Activated CD4-positive, alpha-beta memory T cell treated with anti-CD3 and anti-CD28 coated beads for 36 hours (primary cell): Measurements from ENCODE around the gene GAS6. TPM values are rescaled to one million over a fixed set of nuclear protein-coding genes. Genes with fewer than 3 reads are reported as not detected.
"Not testable (repeated sequence)": the region's sequence is repeated elsewhere in the genome, so short reads cannot be mapped to it uniquely, and the experiment has no call there.

Experiments
- CTCF ChIA-PET: fragments of 350-600 bp; sonication (Branson Sonifier 250); formaldehyde crosslinking; loops from one replicate; lab custom pipeline; 2021; ENCODE audit warnings: antibody characterized with exemption, inconsistent platforms; lab: Charles Lee
- POLR2A ChIA-PET: fragments of 350-600 bp; sonication (Branson Sonifier 250); formaldehyde crosslinking; loops from one replicate; lab custom pipeline; 2021; ENCODE audit warnings: antibody characterized with exemption; lab: Charles Lee
- DNase-seq: peaks from one replicate; pipeline ENCODE4 v3.0.0-alpha.2; 2020
- H3K27ac Mint-ChIP-seq: one replicate; pipeline ENCODE4 v1.8.0; 2021; ENCODE audit warnings: mixed read lengths
- H3K27me3 Mint-ChIP-seq: one replicate; pipeline ENCODE4 v1.8.0; 2021; ENCODE audit warnings: mixed read lengths
- H3K36me3 Mint-ChIP-seq: one replicate; pipeline ENCODE4 v1.8.0; 2021; ENCODE audit warnings: mixed read lengths
- H3K4me1 Mint-ChIP-seq: one replicate; pipeline ENCODE4 v1.8.0; 2021; ENCODE audit warnings: low read depth, mixed read lengths
- H3K4me3 Mint-ChIP-seq: one replicate; pipeline ENCODE4 v1.8.0; 2021; ENCODE audit warnings: mild to moderate bottlenecking, mixed read lengths
- H3K9me3 Mint-ChIP-seq: one replicate; pipeline ENCODE4 v1.8.0; 2021; ENCODE audit warnings: mixed read lengths
- intact Hi-C: fragments of 100-400 bp; cut with micrococcal nuclease; formaldehyde crosslinking; loops from one replicate; pipeline ENCODE4 v1.15.1; 2023
- total RNA-seq, 2 experiments: library from RNA; stranded (reverse); gene quantifications; one replicate each; pipeline ENCODE4 v1.2.3, GENCODE V29; 2021

Gene GAS6
- total RNA-seq, 2 experiments from 2014 or later, result 1.5 TPM

GRCh38 chr13:113796964-113797676 lies 66.8 kb downstream of the GAS6 start:
- Mint-ChIP-seq H3K9me3 (no peaks in the 10 kb centered on the region), H3K36me3 (no peaks in the 10 kb centered on the region), H3K4me1 (no peaks in the 10 kb centered on the region), H3K27ac (no peak overlapping the region), H3K27me3 (no peaks in the 10 kb centered on the region), H3K4me3 (no peak overlapping the region)
- DNase-seq, result no peak
- ChIA-PET POLR2A (no interaction called here), CTCF (no interaction called here)
- intact Hi-C loops, result no loop called here

GRCh38 chr13:113796211-113796963 lies 67.5 kb downstream of the GAS6 start:
- DNase-seq, result no peak
- Mint-ChIP-seq H3K27ac (no peak overlapping the region), H3K36me3 (no peaks in the 10 kb centered on the region), H3K9me3 (no peaks in the 10 kb centered on the region), H3K27me3 (no peaks in the 10 kb centered on the region), H3K4me1 (no peaks in the 10 kb centered on the region), H3K4me3 (no peak overlapping the region)
- intact Hi-C loops, result no loop called here
- CTCF ChIA-PET, result no interaction called here
- POLR2A ChIA-PET, result no interaction called here

GRCh38 chr13:113795362-113795761 lies 68.5 kb downstream of the GAS6 start:
- DNase-seq, POLR2A ChIA-PET, CTCF ChIA-PET: not testable (repeated sequence)

GRCh38 chr13:113794764-113795173 lies 69.1 kb downstream of the GAS6 start:
- ChIA-PET CTCF (no interaction called here), POLR2A (no interaction called here)
- no peak for DNase-seq
- intact Hi-C loops, result no loop called here
- no peaks in the 10 kb centered on the region for H3K9me3 Mint-ChIP-seq
- no peaks in the 10 kb centered on the region for H3K4me1 Mint-ChIP-seq
- no peaks in the 10 kb centered on the region for H3K27me3 Mint-ChIP-seq
- no peaks in the 10 kb centered on the region for H3K36me3 Mint-ChIP-seq
- H3K4me3 Mint-ChIP-seq, result no peak overlapping the region
- no peak overlapping the region for H3K27ac Mint-ChIP-seq

More at GRCh38 chr13:113795362-113795761, 68.5 kb downstream of the GAS6 start:
- H3K9me3 Mint-ChIP-seq, H3K27ac Mint-ChIP-seq, H3K36me3 Mint-ChIP-seq, intact Hi-C loops, H3K27me3 Mint-ChIP-seq, H3K4me3 Mint-ChIP-seq, H3K4me1 Mint-ChIP-seq: not testable (repeated sequence)

- H3K4me3 Mint-ChIP-seq, result no peak overlapping the region
- CTCF ChIA-PET, result no interaction called here
- H3K9me3 Mint-ChIP-seq, result no peaks in the 10 kb centered on the region
- H3K27me3 Mint-ChIP-seq, result no peaks in the 10 kb centered on the region
- POLR2A ChIA-PET, result no interaction called here
- H3K4me1 Mint-ChIP-seq, result no peaks in the 10 kb centered on the region
- intact Hi-C loops, result no loop called here
- H3K27ac Mint-ChIP-seq, result no peak overlapping the region
- no peak for DNase-seq
- no peaks in the 10 kb centered on the region for H3K36me3 Mint-ChIP-seq
Measured at GRCh38 chr13:113794086-113794485, 69.8 kb downstream of the GAS6 start.

GRCh38 chr13:113793718-113794085 lies 70.2 kb downstream of the GAS6 start:
- CTCF ChIA-PET, result no interaction called here
- intact Hi-C loops, result no loop called here

GRCh38 chr13:113792886-113793717 lies 70.8 kb downstream of the GAS6 start:
- H3K4me3 Mint-ChIP-seq, result no peak overlapping the region
- no peaks in the 10 kb centered on the region for H3K27me3 Mint-ChIP-seq
- ChIA-PET CTCF (no interaction called here), POLR2A (no interaction called here)
- intact Hi-C loops, result no loop called here
- no peak for DNase-seq
- H3K36me3 Mint-ChIP-seq, result no peaks in the 10 kb centered on the region
- H3K9me3 Mint-ChIP-seq, result no peaks in the 10 kb centered on the region
- no peaks in the 10 kb centered on the region for H3K4me1 Mint-ChIP-seq
- H3K27ac Mint-ChIP-seq, result no peak overlapping the region

More at GRCh38 chr13:113793718-113794085, 70.2 kb downstream of the GAS6 start:
- no peak for DNase-seq
- H3K4me3 Mint-ChIP-seq, result no peak overlapping the region
- H3K36me3 Mint-ChIP-seq, result no peaks in the 10 kb centered on the region
- H3K9me3 Mint-ChIP-seq, result no peaks in the 10 kb centered on the region
- H3K27ac Mint-ChIP-seq, result no peak overlapping the region
- POLR2A ChIA-PET, result no interaction called here
- no peaks in the 10 kb centered on the region for H3K27me3 Mint-ChIP-seq
- no peaks in the 10 kb centered on the region for H3K4me1 Mint-ChIP-seq

- Mint-ChIP-seq H3K36me3 (no peaks in the 10 kb centered on the region), H3K27ac (no peak overlapping the region), H3K4me3 (no peak overlapping the region), H3K9me3 (no peaks in the 10 kb centered on the region), H3K27me3 (no peaks in the 10 kb centered on the region), H3K4me1 (no peaks in the 10 kb centered on the region)
- DNase-seq, result no peak
- intact Hi-C loops, result no loop called here
- POLR2A ChIA-PET, result no interaction called here
- CTCF ChIA-PET, result no interaction called here
Measured at GRCh38 chr13:113792236-113792770, 71.6 kb downstream of the GAS6 start.

- no peak overlapping the region for H3K27ac Mint-ChIP-seq
- ChIA-PET CTCF (no interaction called here), POLR2A (no interaction called here)
- no peaks in the 10 kb centered on the region for H3K9me3 Mint-ChIP-seq
- DNase-seq, result no peak
- H3K36me3 Mint-ChIP-seq, result no peaks in the 10 kb centered on the region
- H3K27me3 Mint-ChIP-seq, result no peaks in the 10 kb centered on the region
- no peak overlapping the region for H3K4me3 Mint-ChIP-seq
- intact Hi-C loops, result no loop called here
- no peaks in the 10 kb centered on the region for H3K4me1 Mint-ChIP-seq
Measured at GRCh38 chr13:113791761-113792160, 72.1 kb downstream of the GAS6 start.

GRCh38 chr13:113791226-113791625 lies 72.7 kb downstream of the GAS6 start:
- Mint-ChIP-seq H3K27ac (no peak overlapping the region), H3K9me3 (no peaks in the 10 kb centered on the region), H3K27me3 (no peaks in the 10 kb centered on the region), H3K36me3 (no peaks in the 10 kb centered on the region), H3K4me1 (no peaks in the 10 kb centered on the region), H3K4me3 (no peak overlapping the region)
- ChIA-PET POLR2A (no interaction called here), CTCF (no interaction called here)
- DNase-seq, result no peak
- intact Hi-C loops, result no loop called here

- H3K4me3 Mint-ChIP-seq, POLR2A ChIA-PET, H3K4me1 Mint-ChIP-seq, H3K36me3 Mint-ChIP-seq, H3K27ac Mint-ChIP-seq, DNase-seq, intact Hi-C loops, CTCF ChIA-PET, H3K27me3 Mint-ChIP-seq, H3K9me3 Mint-ChIP-seq: not testable (repeated sequence)
Measured at GRCh38 chr13:113789931-113790330, 73.9 kb downstream of the GAS6 start.

- POLR2A ChIA-PET, result no interaction called here
- H3K27ac Mint-ChIP-seq, result no peak overlapping the region
- H3K9me3 Mint-ChIP-seq, result no peaks in the 10 kb centered on the region
- H3K36me3 Mint-ChIP-seq, result no peaks in the 10 kb centered on the region
- intact Hi-C loops, result no loop called here
- DNase-seq, result no peak
- H3K4me3 Mint-ChIP-seq, result no peak overlapping the region
- H3K4me1 Mint-ChIP-seq, result no peaks in the 10 kb centered on the region
- CTCF ChIA-PET, result no interaction called here
- H3K27me3 Mint-ChIP-seq, result peaks cover 2% of the 10 kb centered on the region
Measured at GRCh38 chr13:113789167-113789566, 74.7 kb downstream of the GAS6 start.
